Calu3 (cell line): ENCODE measurements around the gene ARID1B. TPM values are rescaled to one million over a fixed set of nuclear protein-coding genes. Genes with fewer than 3 reads are reported as not detected.

Source experiments
- BruUV-seq: library from RNA; stranded (reverse); fragments of 400-500 nt; replicated peaks from 2 replicates; lab custom pipeline; 2021; lab: Mats Ljungman, UMichigan
- CTCF ChIA-PET: fragments of 300-600 bp; sonication (Branson Sonifier 250); formaldehyde crosslinking; loops from one replicate; lab custom pipeline; 2022; ENCODE audit warnings: antibody characterized with exemption; lab: Charles Lee
- DNase-seq: peaks from one replicate; pipeline ENCODE4 v3.0.0; 2022
- H3K27ac Mint-ChIP-seq: one replicate; pipeline ENCODE4 v1.8.0; 2022; ENCODE audit warnings: mixed read lengths; ENCODE audit not compliant: unreplicated experiment
- H3K27me3 Mint-ChIP-seq: one replicate; pipeline ENCODE4 v1.8.0; 2022; ENCODE audit warnings: mixed read lengths; ENCODE audit not compliant: unreplicated experiment
- H3K36me3 Mint-ChIP-seq: one replicate; pipeline ENCODE4 v1.8.0; 2022; ENCODE audit warnings: mild to moderate bottlenecking, moderate library complexity, mixed read lengths; ENCODE audit not compliant: insufficient read depth, unreplicated experiment
- H3K4me1 Mint-ChIP-seq: one replicate; pipeline ENCODE4 v1.8.0; 2022; ENCODE audit warnings: mild to moderate bottlenecking, low read depth, mixed read lengths; ENCODE audit not compliant: unreplicated experiment
- H3K4me3 Mint-ChIP-seq: one replicate; pipeline ENCODE4 v1.8.0; 2022; ENCODE audit warnings: mild to moderate bottlenecking, low read depth, moderate library complexity, mixed read lengths; ENCODE audit not compliant: unreplicated experiment
- H3K9me3 Mint-ChIP-seq: one replicate; pipeline ENCODE4 v1.8.0; 2022; ENCODE audit warnings: low read depth, mixed read lengths; ENCODE audit not compliant: unreplicated experiment
- CTCF ChIP-seq: fragments of 200-600 bp; IDR thresholded peaks from one replicate; pipeline ENCODE4 v1.8.0; 2022; ENCODE audit warnings: antibody characterized with exemption; ENCODE audit not compliant: unreplicated experiment
- intact Hi-C: fragments of 100-400 bp; cut with micrococcal nuclease; formaldehyde crosslinking; loops from one replicate; pipeline ENCODE4 v1.10.0; 2022; ENCODE audit not compliant: unreplicated experiment
- total RNA-seq: library from RNA; stranded (reverse); gene quantifications from 2 replicates; pipeline ENCODE4 v1.2.3, GENCODE V29; 2022

ARID1B gene
- total RNA-seq, 1 experiment from 2014 or later = 53.5 TPM

DNA sequence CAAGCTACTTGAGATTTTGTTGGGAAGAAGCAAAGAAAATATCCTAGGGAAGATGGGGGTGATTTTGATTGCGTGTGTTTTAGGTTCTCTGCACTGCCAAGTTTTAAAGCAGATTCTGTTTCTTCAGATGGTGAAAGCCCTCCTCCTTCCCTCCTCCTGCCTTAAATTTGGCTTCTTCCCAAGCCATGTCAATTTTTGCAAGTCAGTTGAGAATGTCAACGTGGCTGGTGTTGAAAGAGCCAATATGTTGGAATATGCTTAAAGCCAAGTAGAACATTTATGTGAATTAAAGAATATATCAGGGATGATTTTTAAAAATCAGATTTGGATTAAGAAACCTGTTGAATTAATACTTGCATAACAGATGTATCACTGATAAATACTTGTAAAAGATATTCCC is 270.8 kb downstream of the ARID1B start:
- DNase-seq = no peak
- Mint-ChIP-seq H3K4me3 (no peak overlapping the region), H3K4me1 (no peaks in the 10 kb centered on the region), H3K36me3 (no peaks in the 10 kb centered on the region), H3K27ac (no peak overlapping the region), H3K9me3 (no peaks in the 10 kb centered on the region), H3K27me3 (no peaks in the 10 kb centered on the region)
- TF ChIP-seq CTCF = no peak
- intact Hi-C loops = loop anchor here (10.0 kb wide), 1 partner anchor 1723 kb away; no protein-coding TSS in a partner anchor
- CTCF ChIA-PET = no interaction called here
- BruUV-seq = no TSS peak

DNA sequence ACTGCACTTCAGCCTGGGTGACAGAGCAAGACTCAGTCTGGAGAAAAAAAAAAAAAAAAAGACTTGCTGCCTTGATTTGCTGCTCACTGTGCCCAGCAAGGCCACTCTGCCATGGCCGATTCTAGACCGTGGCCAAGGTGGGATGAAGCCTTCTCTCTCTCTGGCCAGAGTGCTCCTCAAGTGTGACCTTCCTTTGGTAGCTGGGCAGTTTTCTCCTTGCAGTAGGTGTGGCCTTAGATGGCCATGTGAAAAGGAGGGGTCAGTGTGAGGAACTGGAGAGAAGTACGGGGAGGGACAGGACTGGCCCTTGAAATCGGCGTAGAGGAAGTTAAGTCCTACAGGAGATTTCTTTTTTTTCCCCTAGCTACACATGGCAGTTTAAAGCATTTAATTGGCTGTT is 272.0 kb downstream of the ARID1B start:
- Mint-ChIP-seq H3K4me3 (no peak overlapping the region), H3K36me3 (no peaks in the 10 kb centered on the region), H3K27ac (no peak overlapping the region), H3K27me3 (no peaks in the 10 kb centered on the region), H3K4me1 (no peaks in the 10 kb centered on the region), H3K9me3 (no peaks in the 10 kb centered on the region)
- no TSS peak for BruUV-seq
- no peak for TF ChIP-seq CTCF
- intact Hi-C loops = loop anchor here (10.0 kb wide), 1 partner anchor 1724 kb away; no protein-coding TSS in a partner anchor
- no peak for DNase-seq
- CTCF ChIA-PET = interaction anchor here (0.7 kb wide), 2 partner anchors 11 to 14 kb away, joined by 5 to 10 read pairs; no protein-coding TSS in a partner anchor

GRCh38 chr6:157050537-157051265 is 273.5 kb downstream of the ARID1B start:
- no peak overlapping the region for H3K27ac Mint-ChIP-seq
- CTCF ChIA-PET = no interaction called here
- no peak overlapping the region for H3K4me3 Mint-ChIP-seq
- TF ChIP-seq CTCF = no peak
- no peaks in the 10 kb centered on the region for H3K27me3 Mint-ChIP-seq
- H3K36me3 Mint-ChIP-seq = no peaks in the 10 kb centered on the region
- BruUV-seq = no TSS peak
- DNase-seq = no peak
- H3K4me1 Mint-ChIP-seq = no peaks in the 10 kb centered on the region
- no peaks in the 10 kb centered on the region for H3K9me3 Mint-ChIP-seq
- intact Hi-C loops = no loop called here

DNA sequence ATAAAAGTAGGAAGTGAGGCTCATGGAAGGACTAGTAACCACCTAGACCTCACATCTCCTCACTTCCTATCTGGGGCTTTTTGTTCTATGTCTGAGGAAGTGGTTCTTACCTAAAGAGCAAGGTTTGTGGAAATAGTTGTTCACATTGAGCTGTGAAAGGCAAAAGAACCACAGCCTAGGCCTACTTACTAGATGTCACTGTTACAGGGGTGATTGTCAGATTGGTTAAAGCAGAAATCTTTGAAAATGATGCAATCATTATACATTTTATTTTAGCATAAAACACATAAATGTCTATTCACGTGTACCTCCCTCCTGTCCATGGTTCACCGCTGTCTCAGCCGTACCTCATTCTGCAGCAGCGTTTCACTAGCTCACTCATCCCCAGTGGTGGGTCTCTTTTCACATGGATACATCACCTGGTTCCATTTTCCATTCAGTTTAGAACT is 277.4 kb downstream of the ARID1B start:
- intact Hi-C loops = no loop called here
- no peak for DNase-seq
- BruUV-seq = no TSS peak
- H3K4me3 Mint-ChIP-seq = no peak overlapping the region
- no peaks in the 10 kb centered on the region for H3K9me3 Mint-ChIP-seq
- H3K4me1 Mint-ChIP-seq = no peaks in the 10 kb centered on the region
- no peak for TF ChIP-seq CTCF
- no peaks in the 10 kb centered on the region for H3K36me3 Mint-ChIP-seq
- no peak overlapping the region for H3K27ac Mint-ChIP-seq
- CTCF ChIA-PET = interaction anchor here (1.1 kb wide), 1 partner anchor 9 kb away, joined by 3 read pairs; no protein-coding TSS in a partner anchor
- no peaks in the 10 kb centered on the region for H3K27me3 Mint-ChIP-seq
